ENCODE data around the gene RNF180.
"Not testable (repeated sequence)": the region's sequence is repeated elsewhere in the genome, so short reads cannot be mapped to it uniquely, and the experiment has no call there.

RNF180 gene

GRCh38 chr5:64364426-64364825 is 198.8 kb downstream of the RNF180 start:
- no peak for DNase-seq (ENCODE audit: low read depth in 2 of 3, low spot score in 2 of 3)

GRCh38 chr5:64384765-64385164 is 219.1 kb downstream of the RNF180 start:
- DNase-seq (ENCODE audit: low read depth in 2 of 3, low spot score in 2 of 3), result no peak

GRCh38 chr5:64397552-64397951 is 231.9 kb downstream of the RNF180 start:
- DNase-seq (ENCODE audit: low read depth in 2 of 3, low spot score in 2 of 3), result no peak

- not testable (repeated sequence) for DNase-seq (ENCODE audit: low read depth in 2 of 3, low spot score in 2 of 3)
Observed at GRCh38 chr5:64398735-64399134, 233.1 kb downstream of the RNF180 start.

- DNase-seq (ENCODE audit: low read depth in 2 of 3, low spot score in 2 of 3), result not testable (repeated sequence)
Observed at GRCh38 chr5:64407103-64407825, 241.6 kb downstream of the RNF180 start.

GRCh38 chr5:64417390-64417789 is 251.7 kb downstream of the RNF180 start:
- DNase-seq (ENCODE audit: low read depth in 2 of 3, low spot score in 2 of 3), result no peak

GRCh38 chr5:64418013-64418412 is 252.4 kb downstream of the RNF180 start:
- no peak for DNase-seq (ENCODE audit: low read depth in 2 of 3, low spot score in 2 of 3)

All from activated CD8-positive, alpha-beta memory T cell treated with anti-CD3 and anti-CD28 coated beads for 48 hours (primary cell).